Keratinocyte (primary cell): ENCODE measurements around the gene FGGY. TPM values are rescaled to one million over a fixed set of nuclear protein-coding genes. Genes with fewer than 3 reads are reported as not detected.

ENCODE experiments used
- DNase-seq: peaks from one replicate; pipeline ENCODE4 v3.0.0-alpha.2; 2011; ENCODE audit warnings: low read depth, missing footprints, low spot score
- FAIRE-seq: peaks from 2 replicates; lab custom pipeline; 2011; peaks lifted over from hg19 to GRCh38; lab: Jason Lieb, UNC
- H2AFZ ChIP-seq: 2 replicates; pipeline ENCODE4 v1.6.0; 2012; ENCODE audit warnings: low read length, control low read depth, inconsistent platforms; ENCODE audit not compliant: control insufficient read depth
- H3K27ac ChIP-seq: 2 replicates; pipeline ENCODE4 v1.5.1; 2011; ENCODE audit warnings: low read length; ENCODE audit not compliant: control insufficient read depth, insufficient read depth
- H3K27me3 ChIP-seq: 3 replicates; pipeline ENCODE4 v1.6.0; 2011; ENCODE audit warnings: low read length; ENCODE audit not compliant: control insufficient read depth, insufficient read depth; ENCODE audit errors: extremely low read depth
- H3K36me3 ChIP-seq, 2 experiments: 2 replicates in 1 of 2; 3 replicates in 1 of 2; pipeline ENCODE4 v1.5.1; 2011; ENCODE audit warnings: low read length in 2 of 2, mild to moderate bottlenecking in 1 of 2; ENCODE audit not compliant: control insufficient read depth in 2 of 2, insufficient read depth in 2 of 2; ENCODE audit errors: extremely low read depth in 1 of 2
- H3K4me1 ChIP-seq: 3 replicates; pipeline ENCODE4 v1.5.1; 2011; ENCODE audit warnings: low read length; ENCODE audit not compliant: control insufficient read depth, insufficient read depth; ENCODE audit errors: extremely low read depth
- H3K4me2 ChIP-seq: 3 replicates; pipeline ENCODE4 v1.6.0; 2011; ENCODE audit warnings: low read depth, low read length; ENCODE audit not compliant: control insufficient read depth, insufficient read depth; ENCODE audit errors: extremely low read depth
- H3K4me3 ChIP-seq, 3 experiments: fragments of 200-600 bp in 1 of 3; sonication (generic) in 1 of 3; 2 replicates in 2 of 3; 3 replicates in 1 of 3; pipeline ENCODE4 v1.5.1; 2011 to 2016; ENCODE audit warnings: low read length in 3 of 3, mild to moderate bottlenecking in 3 of 3, control low read depth in 2 of 3, inconsistent platforms in 1 of 3, low read depth in 1 of 3, mixed read lengths in 1 of 3, mixed run types in 1 of 3, moderate library complexity in 1 of 3; ENCODE audit not compliant: control insufficient read depth in 2 of 3, insufficient read depth in 2 of 3; ENCODE audit errors: extremely low read depth in 1 of 3
- H3K79me2 ChIP-seq: 2 replicates; pipeline ENCODE4 v1.6.0; 2012; ENCODE audit warnings: low read length; ENCODE audit not compliant: control insufficient read depth, insufficient read depth
- H3K9ac ChIP-seq: 3 replicates; pipeline ENCODE4 v1.6.0; 2011; ENCODE audit warnings: low read length; ENCODE audit not compliant: control insufficient read depth, insufficient read depth; ENCODE audit errors: extremely low read depth
- H3K9me1 ChIP-seq: 3 replicates; pipeline ENCODE4 v1.6.0; 2011; ENCODE audit warnings: low read length; ENCODE audit not compliant: control insufficient read depth, insufficient read depth; ENCODE audit errors: extremely low read depth
- H3K9me3 ChIP-seq: 2 replicates; pipeline ENCODE4 v1.5.1; 2012; ENCODE audit warnings: low read depth, low read length; ENCODE audit not compliant: control insufficient read depth
- H4K20me1 ChIP-seq: 3 replicates; pipeline ENCODE4 v1.6.0; 2011; ENCODE audit warnings: low read length; ENCODE audit not compliant: control insufficient read depth, insufficient read depth; ENCODE audit errors: extremely low read depth
- EZH2 ChIP-seq: IDR thresholded peaks from one replicate; pipeline ENCODE4 v1.6.1; 2012; ENCODE audit warnings: inconsistent platforms, mild to moderate bottlenecking, low read length, moderate library complexity
- dilution Hi-C: fragments of 300-500 bp; cut with MboI; formaldehyde crosslinking; loops from one replicate; pipeline ENCODE4 v1.7.0; 2020; ENCODE audit warnings: low sequenced_read_pairs; ENCODE audit not compliant: extremely low pct_ligation_motif_present
- polyA plus RNA-seq, 5 experiments: library from polyadenylated mRNA; depleted of rRNA in 3 of 5; stranded (reverse) in 3 of 5; stranded (forward) in 1 of 5; unstranded in 1 of 5; fragments of >200 nt; gene quantifications; 1 replicate in 1 of 5; 2 replicates in 3 of 5; 3 replicates in 1 of 5; pipeline versions ENCODE4 v1.2.1 to v1.2.3, GENCODE V29; 2011 to 2012; ENCODE audit warnings: missing spikeins in 2 of 5, low read depth in 1 of 5, low replicate concordance in 1 of 5
- TF ChIP-seq, protein P1 (sequence below), 3 experiments: IDR thresholded peaks in 1 of 3; conservative IDR thresholded peaks in 1 of 3; optimal IDR thresholded peaks in 1 of 3; 2 replicates in 2 of 3; 3 replicates in 1 of 3; pipeline versions ENCODE3 to v1.5.1; 2011; ENCODE audit warnings: low read length in 3 of 3, mild to moderate bottlenecking in 3 of 3, moderate library complexity in 2 of 3, control low read depth in 1 of 3, inconsistent platforms in 1 of 3; ENCODE audit not compliant: insufficient read depth in 2 of 3; ENCODE audit errors: extremely low read depth in 1 of 3

FGGY gene
- polyA plus RNA-seq, 1 donor (not counting 4 experiments of a cell fraction or from before 2014, with no cell fraction given) = 16.6 TPM

DNA sequence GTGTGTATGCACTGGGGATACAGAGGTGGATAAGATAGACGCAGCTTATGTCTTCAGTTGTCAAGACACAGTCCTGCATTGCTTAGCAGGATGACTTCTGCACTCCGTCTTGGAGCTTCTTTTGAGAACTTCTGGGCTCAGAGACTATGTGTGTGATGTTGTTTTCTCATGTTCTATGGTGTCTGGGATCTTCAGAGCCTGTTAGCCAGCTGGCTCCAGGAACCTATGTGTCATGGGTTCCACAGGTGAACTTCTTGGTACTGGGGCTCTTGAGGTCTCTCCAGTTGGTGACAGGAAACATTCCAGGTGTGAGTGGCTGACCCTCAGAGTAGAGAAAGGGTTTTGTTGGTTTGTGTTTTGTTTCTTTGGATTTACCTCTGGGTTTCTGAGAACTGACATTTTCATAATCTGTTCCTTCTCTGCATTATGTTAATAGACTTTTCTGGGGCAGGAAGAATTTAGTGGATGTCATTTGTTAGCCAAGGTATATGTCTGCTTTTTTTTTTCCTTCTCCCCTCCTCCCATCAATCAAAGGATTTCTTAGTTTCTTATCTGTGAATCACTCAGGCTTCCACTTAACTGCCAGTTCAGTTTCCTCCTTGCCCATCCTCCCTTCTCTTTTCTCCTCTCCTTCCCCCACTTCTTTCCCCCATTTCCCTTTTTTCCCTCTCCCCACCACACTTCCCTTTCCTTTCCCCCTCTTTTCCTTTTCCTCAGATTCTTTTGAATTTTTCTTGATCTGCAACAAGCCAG lies 18.1 kb downstream of the FGGY start:
- dilution Hi-C loops = no loop called here
- no peaks in the 10 kb centered on the region for H3K36me3 ChIP-seq
- no peaks in the 10 kb centered on the region for H3K27me3 ChIP-seq
- FAIRE-seq = no peak
- no peak overlapping the region for H3K4me2 ChIP-seq
- no peaks in the 10 kb centered on the region for H3K9me3 ChIP-seq
- no peak overlapping the region for H2AFZ ChIP-seq
- no peaks in the 10 kb centered on the region for H3K79me2 ChIP-seq
- no peak for DNase-seq
- no peak for TF ChIP-seq EZH2
- TF ChIP-seq, protein P1, sequence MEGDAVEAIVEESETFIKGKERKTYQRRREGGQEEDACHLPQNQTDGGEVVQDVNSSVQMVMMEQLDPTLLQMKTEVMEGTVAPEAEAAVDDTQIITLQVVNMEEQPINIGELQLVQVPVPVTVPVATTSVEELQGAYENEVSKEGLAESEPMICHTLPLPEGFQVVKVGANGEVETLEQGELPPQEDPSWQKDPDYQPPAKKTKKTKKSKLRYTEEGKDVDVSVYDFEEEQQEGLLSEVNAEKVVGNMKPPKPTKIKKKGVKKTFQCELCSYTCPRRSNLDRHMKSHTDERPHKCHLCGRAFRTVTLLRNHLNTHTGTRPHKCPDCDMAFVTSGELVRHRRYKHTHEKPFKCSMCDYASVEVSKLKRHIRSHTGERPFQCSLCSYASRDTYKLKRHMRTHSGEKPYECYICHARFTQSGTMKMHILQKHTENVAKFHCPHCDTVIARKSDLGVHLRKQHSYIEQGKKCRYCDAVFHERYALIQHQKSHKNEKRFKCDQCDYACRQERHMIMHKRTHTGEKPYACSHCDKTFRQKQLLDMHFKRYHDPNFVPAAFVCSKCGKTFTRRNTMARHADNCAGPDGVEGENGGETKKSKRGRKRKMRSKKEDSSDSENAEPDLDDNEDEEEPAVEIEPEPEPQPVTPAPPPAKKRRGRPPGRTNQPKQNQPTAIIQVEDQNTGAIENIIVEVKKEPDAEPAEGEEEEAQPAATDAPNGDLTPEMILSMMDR (optimal IDR thresholded peaks at IDR 0.05 in 1 of 3, IDR thresholded peaks at IDR 0.05 in 1 of 3, conservative IDR thresholded peaks at IDR 0.05 in 1 of 3; ENCODE audit: extremely low read depth in 1 of 3, insufficient read depth in 2 of 3, low read length in 3 of 3) = no peak
- H3K4me3 ChIP-seq = no peak overlapping the region
- no peaks in the 10 kb centered on the region for H3K4me1 ChIP-seq
- no peaks in the 10 kb centered on the region for H4K20me1 ChIP-seq
- H3K27ac ChIP-seq = no peak overlapping the region
- no peak overlapping the region for H3K9ac ChIP-seq
- H3K9me1 ChIP-seq = no peaks in the 10 kb centered on the region

DNA sequence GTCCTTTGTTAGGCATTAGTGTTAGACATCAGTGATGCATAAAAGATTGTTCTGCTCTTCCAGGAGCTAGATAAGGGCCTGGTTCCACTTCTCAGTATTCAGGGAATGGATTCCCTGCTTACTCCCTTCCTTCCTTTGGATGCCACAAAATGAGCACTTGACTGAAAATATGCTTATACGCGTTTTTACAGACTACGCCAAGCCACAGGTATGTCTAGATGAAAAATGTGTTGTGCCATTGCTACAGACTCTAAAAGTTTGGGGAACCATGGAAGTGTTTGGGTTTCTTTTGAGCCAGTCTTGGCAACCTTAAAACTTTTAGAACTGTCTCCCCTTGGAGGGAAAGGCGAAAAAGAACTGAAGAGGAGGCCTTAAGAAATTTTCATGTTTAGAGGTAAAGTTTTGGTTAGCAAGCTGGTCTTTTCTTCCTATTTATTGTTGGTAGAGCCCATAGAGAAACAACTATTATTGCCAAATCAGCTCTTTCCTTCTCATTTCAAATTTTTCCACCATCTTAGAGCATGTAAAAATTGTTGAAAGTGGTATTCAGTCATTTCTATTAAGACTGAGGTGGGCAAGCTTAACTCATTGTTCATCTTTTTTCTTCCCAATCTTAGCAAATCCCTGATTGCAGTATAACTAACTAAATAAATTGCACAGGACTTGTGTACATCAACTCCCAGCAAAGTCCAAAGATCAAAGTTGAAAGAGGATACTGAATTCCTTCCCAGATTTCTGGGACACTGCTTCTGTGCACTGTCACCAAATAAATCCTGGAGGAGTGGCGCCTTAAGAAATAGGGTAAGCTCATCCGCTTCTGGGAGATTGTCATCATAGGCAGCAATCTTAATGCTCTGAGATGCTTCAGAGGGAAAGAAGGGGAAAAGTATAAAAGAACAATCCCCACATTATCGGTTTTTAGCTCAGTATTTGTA lies 18.9 kb downstream of the FGGY start:
- no peak overlapping the region for H3K4me2 ChIP-seq

More for the DNA sequence above, 18.9 kb downstream of the FGGY start:
- dilution Hi-C loops = no loop called here
- Histone ChIP-seq H3K79me2 (no peaks in the 10 kb centered on the region), H4K20me1 (no peaks in the 10 kb centered on the region), H3K27me3 (no peaks in the 10 kb centered on the region), H3K9me3 (no peaks in the 10 kb centered on the region), H3K27ac (no peak overlapping the region), H3K9me1 (no peaks in the 10 kb centered on the region), H3K36me3 (no peaks in the 10 kb centered on the region), H3K4me3 (no peak overlapping the region), H3K9ac (no peak overlapping the region), H2AFZ (no peak overlapping the region), H3K4me1 (no peaks in the 10 kb centered on the region)
- FAIRE-seq = no peak
- no peak for TF ChIP-seq EZH2
- TF ChIP-seq, protein P1 (optimal IDR thresholded peaks at IDR 0.05 in 1 of 3, IDR thresholded peaks at IDR 0.05 in 1 of 3, conservative IDR thresholded peaks at IDR 0.05 in 1 of 3; ENCODE audit: extremely low read depth in 1 of 3, insufficient read depth in 2 of 3, low read length in 3 of 3) = no peak
- DNase-seq = no peak
